Measurements from ENCODE around the gene DZIP1. TPM values are rescaled to one million over a fixed set of nuclear protein-coding genes. Genes with fewer than 3 reads are reported as not detected.
A peak's percentile ranks its signal among the peaks of the same experiment; 100 is the strongest.

DZIP1 gene
- total RNA-seq, 1 experiment from 2014 or later: 22.1 TPM

DNA sequence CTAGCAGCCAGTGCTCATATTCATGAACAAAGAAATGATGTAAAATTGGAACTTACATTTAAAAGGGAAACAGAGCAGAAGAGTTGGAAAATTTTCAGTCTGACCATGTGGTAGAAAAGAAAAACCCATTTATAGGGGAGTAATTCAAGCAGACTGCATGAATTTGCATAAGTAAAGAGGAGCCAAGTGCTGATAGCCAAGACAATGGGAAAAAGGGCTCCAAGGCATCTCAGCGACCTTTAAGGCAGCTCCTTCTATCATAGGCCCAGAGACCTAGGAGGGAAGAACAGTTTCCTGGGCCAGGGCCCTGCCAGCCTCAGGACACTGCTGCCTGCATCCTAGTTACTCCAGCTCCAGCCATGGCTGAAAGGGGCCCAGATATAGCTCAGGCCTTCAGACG lies 39.9 kb upstream of the DZIP1 start:
- H3K27me3 Mint-ChIP-seq (ENCODE audit: insufficient read depth, unreplicated experiment): no peaks in the 10 kb centered on the region
- peaks cover 25% of the 10 kb centered on the region for H3K4me1 Mint-ChIP-seq (ENCODE audit: insufficient read depth, unreplicated experiment)
- no TSS peak for BruUV-seq (replicated peaks)
- CTCF ChIA-PET: interaction anchor here (2.5 kb wide), 1 partner anchor 14 kb away, joined by 25 read pairs; no protein-coding TSS in a partner anchor
- no peak overlapping the region for H3K4me3 Mint-ChIP-seq (ENCODE audit: unreplicated experiment)
- H3K27ac Mint-ChIP-seq (ENCODE audit: low read depth, unreplicated experiment): no peak overlapping the region
- TF ChIP-seq CTCF (IDR thresholded peaks at IDR 0.05; ENCODE audit: unreplicated experiment): no peak
- peaks cover 8% of the 10 kb centered on the region for H3K9me3 Mint-ChIP-seq (ENCODE audit: unreplicated experiment)
- intact Hi-C loops (cut with micrococcal nuclease): no loop called here
- DNase-seq (ENCODE audit: unreplicated experiment): no peak
- POLR2A ChIA-PET: interaction anchor here (0.8 to 2.8 kb wide), 2 partner anchors 8 to 12 kb away, joined by 3 to 10 read pairs; partner anchors contain the start of gene DNAJC3
- no peaks in the 10 kb centered on the region for H3K36me3 Mint-ChIP-seq (ENCODE audit: insufficient read depth, unreplicated experiment)

DNA sequence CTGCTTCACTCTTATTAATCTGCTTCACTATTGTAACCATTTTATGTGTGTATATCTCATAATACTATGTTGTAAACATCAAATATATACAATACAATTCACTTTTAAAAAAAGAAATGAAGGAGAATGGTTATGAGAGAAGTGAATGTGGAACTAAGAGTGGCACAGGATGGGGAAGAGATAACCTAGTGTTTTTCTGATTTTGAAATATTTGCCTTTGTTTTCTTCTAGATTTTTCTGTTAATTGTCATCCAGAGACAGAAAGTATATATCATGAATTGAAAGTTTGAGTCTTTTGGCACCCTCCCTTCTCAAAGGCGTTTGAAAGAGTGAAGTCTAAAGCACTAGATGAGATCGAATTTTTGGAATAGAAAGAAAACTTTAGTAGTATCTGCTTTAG lies 35.2 kb upstream of the DZIP1 start:
- no peak for DNase-seq (ENCODE audit: unreplicated experiment)
- CTCF ChIA-PET: interaction anchor here (0.6 to 0.8 kb wide), 2 partner anchors 154 to 530 kb away, joined by 3 to 4 read pairs; no protein-coding TSS in a partner anchor
- peaks cover 10% of the 10 kb centered on the region for H3K36me3 Mint-ChIP-seq (ENCODE audit: insufficient read depth, unreplicated experiment)
- peak overlapping the region; percentile 90 for H3K4me3 Mint-ChIP-seq (ENCODE audit: unreplicated experiment)
- intact Hi-C loops (cut with micrococcal nuclease): loop anchor here (2.0 to 5.0 kb wide), 3 partner anchors 19 to 153 kb away; no protein-coding TSS in a partner anchor
- POLR2A ChIA-PET: interaction anchor here (1.0 to 1.9 kb wide), 4 partner anchors 83 to 161 kb away, joined by 3 to 11 read pairs (median 7); no protein-coding TSS in a partner anchor
- no peaks in the 10 kb centered on the region for H3K27me3 Mint-ChIP-seq (ENCODE audit: insufficient read depth, unreplicated experiment)
- H3K4me1 Mint-ChIP-seq (ENCODE audit: insufficient read depth, unreplicated experiment): peaks cover 48% of the 10 kb centered on the region
- peak overlapping the region; percentile 94 for H3K27ac Mint-ChIP-seq (ENCODE audit: low read depth, unreplicated experiment)
- no peaks in the 10 kb centered on the region for H3K9me3 Mint-ChIP-seq (ENCODE audit: unreplicated experiment)
- no peak for TF ChIP-seq CTCF (IDR thresholded peaks at IDR 0.05; ENCODE audit: unreplicated experiment)
- BruUV-seq (replicated peaks): no TSS peak

GRCh38 chr13:95678967-95679366 lies 34.5 kb upstream of the DZIP1 start:
- DNase-seq (ENCODE audit: unreplicated experiment): no peak
- Mint-ChIP-seq H3K9me3 (ENCODE audit: unreplicated experiment) (no peaks in the 10 kb centered on the region), H3K27ac (ENCODE audit: low read depth, unreplicated experiment) (peak overlapping the region; percentile 94), H3K4me1 (ENCODE audit: insufficient read depth, unreplicated experiment) (peaks cover 52% of the 10 kb centered on the region), H3K27me3 (ENCODE audit: insufficient read depth, unreplicated experiment) (no peaks in the 10 kb centered on the region), H3K4me3 (ENCODE audit: unreplicated experiment) (peak overlapping the region; percentile 90), H3K36me3 (ENCODE audit: insufficient read depth, unreplicated experiment) (peaks cover 15% of the 10 kb centered on the region)
- ChIA-PET CTCF (interaction anchor here (0.6 to 1.0 kb wide), 4 partner anchors 19 to 1367 kb away, joined by 3 to 4 read pairs (median 3); no protein-coding TSS in a partner anchor), POLR2A (interaction anchor here (0.6 to 1.9 kb wide), 17 partner anchors 9 to 423 kb away, joined by 3 to 11 read pairs (median 4); no protein-coding TSS in a partner anchor)
- intact Hi-C loops (cut with micrococcal nuclease): loop anchor here (2.0 to 5.0 kb wide), 3 partner anchors 20 to 153 kb away; no protein-coding TSS in a partner anchor
- TF ChIP-seq CTCF (IDR thresholded peaks at IDR 0.05; ENCODE audit: unreplicated experiment): no peak
- no TSS peak for BruUV-seq (replicated peaks)

GRCh38 chr13:95677564-95678266 lies 33.2 kb upstream of the DZIP1 start:
- H3K4me1 Mint-ChIP-seq (ENCODE audit: insufficient read depth, unreplicated experiment): peaks cover 58% of the 10 kb centered on the region
- no peaks in the 10 kb centered on the region for H3K9me3 Mint-ChIP-seq (ENCODE audit: unreplicated experiment)
- peaks cover 15% of the 10 kb centered on the region for H3K36me3 Mint-ChIP-seq (ENCODE audit: insufficient read depth, unreplicated experiment)
- POLR2A ChIA-PET: interaction anchor here (0.5 to 1.9 kb wide), 18 partner anchors 10 to 1447 kb away, joined by 3 to 37 read pairs (median 8); no protein-coding TSS in a partner anchor
- H3K27me3 Mint-ChIP-seq (ENCODE audit: insufficient read depth, unreplicated experiment): no peaks in the 10 kb centered on the region
- no peak for TF ChIP-seq CTCF (IDR thresholded peaks at IDR 0.05; ENCODE audit: unreplicated experiment)
- CTCF ChIA-PET: interaction anchor here (0.7 kb wide), 1 partner anchor 33 kb away, joined by 3 read pairs; no protein-coding TSS in a partner anchor
- intact Hi-C loops (cut with micrococcal nuclease): loop anchor here (1.0 to 5.0 kb wide), 4 partner anchors 21 to 155 kb away; no protein-coding TSS in a partner anchor
- peak overlapping the region; percentile 90 for H3K4me3 Mint-ChIP-seq (ENCODE audit: unreplicated experiment)
- BruUV-seq (replicated peaks): TSS peak; percentile 41
- peak; percentile 46 for DNase-seq (ENCODE audit: unreplicated experiment)
- peak overlapping the region; percentile 94 for H3K27ac Mint-ChIP-seq (ENCODE audit: low read depth, unreplicated experiment)
